ENCODE results near the gene NELFB.

DNA sequence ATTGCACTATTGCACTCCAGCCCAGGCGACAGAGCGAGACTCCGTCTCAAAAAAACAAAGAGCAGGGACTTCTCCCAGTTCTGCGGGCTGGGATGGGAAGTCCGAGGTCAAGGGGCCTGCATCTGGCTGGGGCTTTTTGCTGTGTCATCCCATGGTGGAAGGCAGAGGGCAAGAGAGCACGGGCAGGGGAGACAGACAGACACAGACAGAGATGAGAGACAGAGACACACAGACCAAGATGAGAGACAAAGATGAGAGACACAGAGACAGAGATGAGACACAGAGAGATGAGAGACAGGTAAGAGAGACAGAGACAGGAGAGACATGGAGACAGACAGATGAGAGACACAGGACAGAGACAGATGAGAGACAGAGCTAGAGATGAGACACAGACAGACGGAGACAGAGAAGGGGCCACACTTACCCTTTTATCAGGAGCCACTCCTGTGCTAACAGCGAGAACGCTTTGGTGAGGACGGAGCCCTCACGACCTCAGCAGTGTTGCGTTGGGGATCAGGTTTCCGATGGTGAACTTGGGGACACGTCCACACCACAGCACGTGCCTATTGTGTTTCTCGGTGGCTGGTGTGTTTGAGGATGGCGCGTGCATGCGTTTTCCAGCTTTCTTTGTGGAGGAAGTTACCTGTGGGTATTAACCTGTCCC, 13.5 kb downstream of the NELFB start:
- TF ChIP-seq, protein P1, sequence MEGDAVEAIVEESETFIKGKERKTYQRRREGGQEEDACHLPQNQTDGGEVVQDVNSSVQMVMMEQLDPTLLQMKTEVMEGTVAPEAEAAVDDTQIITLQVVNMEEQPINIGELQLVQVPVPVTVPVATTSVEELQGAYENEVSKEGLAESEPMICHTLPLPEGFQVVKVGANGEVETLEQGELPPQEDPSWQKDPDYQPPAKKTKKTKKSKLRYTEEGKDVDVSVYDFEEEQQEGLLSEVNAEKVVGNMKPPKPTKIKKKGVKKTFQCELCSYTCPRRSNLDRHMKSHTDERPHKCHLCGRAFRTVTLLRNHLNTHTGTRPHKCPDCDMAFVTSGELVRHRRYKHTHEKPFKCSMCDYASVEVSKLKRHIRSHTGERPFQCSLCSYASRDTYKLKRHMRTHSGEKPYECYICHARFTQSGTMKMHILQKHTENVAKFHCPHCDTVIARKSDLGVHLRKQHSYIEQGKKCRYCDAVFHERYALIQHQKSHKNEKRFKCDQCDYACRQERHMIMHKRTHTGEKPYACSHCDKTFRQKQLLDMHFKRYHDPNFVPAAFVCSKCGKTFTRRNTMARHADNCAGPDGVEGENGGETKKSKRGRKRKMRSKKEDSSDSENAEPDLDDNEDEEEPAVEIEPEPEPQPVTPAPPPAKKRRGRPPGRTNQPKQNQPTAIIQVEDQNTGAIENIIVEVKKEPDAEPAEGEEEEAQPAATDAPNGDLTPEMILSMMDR (IDR thresholded peaks at IDR 0.05): no peak
- no peak for TF ChIP-seq POLR2AphosphoS5 (IDR thresholded peaks at IDR 0.05)
- no peak for TF ChIP-seq POLR2A (IDR thresholded peaks at IDR 0.05)
